GM23248 (cell line): ENCODE data around the gene UCN2.

ENCODE experiments used
- EZH2 ChIP-seq: fragments of 200-600 bp; sonication (generic); IDR thresholded peaks from 2 replicates; pipeline ENCODE4 v1.6.1; 2018; ENCODE audit warnings: antibody characterized with exemption, mild to moderate bottlenecking; ENCODE audit not compliant: insufficient read depth, poor library complexity, severe bottlenecking
- EZH2phosphoT487 ChIP-seq: fragments of 200-600 bp; sonication (generic); IDR thresholded peaks from 2 replicates; pipeline ENCODE4 v1.6.1; 2018; ENCODE audit warnings: antibody characterized with exemption, moderate library complexity, mild to moderate bottlenecking, low read depth; ENCODE audit not compliant: insufficient read depth

- TF ChIP-seq EZH2 (no peak), EZH2phosphoT487 (no peak)
Observed at GRCh38 chr3:48573973-48574585, 10.5 kb upstream of the UCN2 start.
